Colonic mucosa (tissue), 4 donors: ENCODE results near the gene RASL11A. TPM values are rescaled to one million over a fixed set of nuclear protein-coding genes. Genes with fewer than 3 reads are reported as not detected.

Experiments used
- DNase-seq: peaks from one replicate; pipeline ENCODE4 v3.0.0-alpha.2; 2020
- H3K27ac ChIP-seq: fragments of 200-600 bp; one replicate; pipeline ENCODE4 v1.8.0; 2021
- H3K27me3 ChIP-seq: fragments of 200-600 bp; one replicate; pipeline ENCODE4 v1.8.0; 2021
- H3K36me3 ChIP-seq: fragments of 200-600 bp; one replicate; pipeline ENCODE4 v1.8.0; 2021
- H3K4me1 ChIP-seq: fragments of 200-600 bp; one replicate; pipeline ENCODE4 v1.8.0; 2021; ENCODE audit warnings: mild to moderate bottlenecking
- H3K4me3 ChIP-seq: fragments of 200-600 bp; one replicate; pipeline ENCODE4 v1.8.0; 2021
- H3K9ac ChIP-seq, 2 donors: one replicate each; pipeline ENCODE4 v1.7.0; 2013; ENCODE audit warnings: control low read depth in 2 of 2, low read depth in 2 of 2, low read length in 2 of 2
- H3K9me3 ChIP-seq: fragments of 200-600 bp; one replicate; pipeline ENCODE4 v1.8.0; 2021
- CTCF ChIP-seq: fragments of 200-600 bp; IDR thresholded peaks from one replicate; pipeline ENCODE4 v1.8.0; 2022; ENCODE audit warnings: antibody characterized with exemption, mild to moderate bottlenecking
- intact Hi-C: fragments of 100-400 bp; cut with DNase I; formaldehyde crosslinking; loops from one replicate; pipeline ENCODE4 v1.14.1; 2022
- total RNA-seq, 2 donors: library from RNA; stranded (reverse); fragmentation: NEBNext Ultra II Directional in 1 of 2; extraction: Animal tissue kit (Norgen Biotek cat#: 25700) in 1 of 2; gene quantifications; one replicate each; pipeline ENCODE4 v1.2.1, GENCODE V29; 2021
- donor health status: healthy.
- donor health status: DM: no; HTN: no; CAD: no.
- donor health status: DM: no; HTN: no; CAD: no.

RASL11A gene
- total RNA-seq, 2 donors from 2014 or later: 44.8 to 124 TPM

- no peaks in the 10 kb centered on the region for H3K36me3 ChIP-seq
- intact Hi-C loops: no loop called here
- no peaks in the 10 kb centered on the region for H3K27me3 ChIP-seq
Observed at GRCh38 chr13:27302643-27303262, 32.1 kb downstream of the RASL11A start.

GRCh38 chr13:27304099-27304498, 33.5 kb downstream of the RASL11A start:
- H3K9ac ChIP-seq: no peak overlapping the region
- H3K4me1 ChIP-seq: no peaks in the 10 kb centered on the region
- H3K9me3 ChIP-seq: no peaks in the 10 kb centered on the region
- H3K27me3 ChIP-seq: no peaks in the 10 kb centered on the region
- no peak for TF ChIP-seq CTCF
- no peak for DNase-seq
- intact Hi-C loops: no loop called here
- no peaks in the 10 kb centered on the region for H3K36me3 ChIP-seq
- no peak overlapping the region for H3K4me3 ChIP-seq
- H3K27ac ChIP-seq: no peak overlapping the region

More at GRCh38 chr13:27302643-27303262, 32.1 kb downstream of the RASL11A start:
- Histone ChIP-seq H3K9ac (no peak overlapping the region), H3K4me1 (no peaks in the 10 kb centered on the region), H3K9me3 (no peaks in the 10 kb centered on the region), H3K27ac (no peak overlapping the region), H3K4me3 (no peak overlapping the region)
- DNase-seq: no peak
- TF ChIP-seq CTCF: no peak

GRCh38 chr13:27304611-27305010, 34.0 kb downstream of the RASL11A start:
- Histone ChIP-seq H3K36me3 (no peaks in the 10 kb centered on the region), H3K9ac (no peak overlapping the region), H3K9me3 (no peaks in the 10 kb centered on the region), H3K27ac (no peak overlapping the region), H3K27me3 (no peaks in the 10 kb centered on the region), H3K4me1 (no peaks in the 10 kb centered on the region), H3K4me3 (no peak overlapping the region)
- intact Hi-C loops: no loop called here
- DNase-seq: no peak
- no peak for TF ChIP-seq CTCF

GRCh38 chr13:27306364-27306763, 35.7 kb downstream of the RASL11A start:
- no peak for TF ChIP-seq CTCF
- Histone ChIP-seq H3K9me3 (no peaks in the 10 kb centered on the region), H3K27ac (no peak overlapping the region), H3K4me3 (no peak overlapping the region), H3K9ac (no peak overlapping the region), H3K36me3 (no peaks in the 10 kb centered on the region), H3K27me3 (no peaks in the 10 kb centered on the region), H3K4me1 (no peaks in the 10 kb centered on the region)
- no peak for DNase-seq
- intact Hi-C loops: no loop called here

GRCh38 chr13:27308941-27309340, 38.3 kb downstream of the RASL11A start:
- no peak for DNase-seq
- Histone ChIP-seq H3K4me3 (no peak overlapping the region), H3K9ac (no peak overlapping the region), H3K36me3 (no peaks in the 10 kb centered on the region), H3K4me1 (no peaks in the 10 kb centered on the region), H3K9me3 (no peaks in the 10 kb centered on the region), H3K27me3 (no peaks in the 10 kb centered on the region), H3K27ac (no peak overlapping the region)
- intact Hi-C loops: no loop called here
- TF ChIP-seq CTCF: no peak
